ENCODE measurements around the gene RAD18.

Gene RAD18

GRCh38 chr3:8857720-8858367 lies 105.4 kb downstream of the RAD18 start:
- no peak for DNase-seq

- DNase-seq: no peak
Observed at GRCh38 chr3:8856721-8857120, 106.6 kb downstream of the RAD18 start.

- DNase-seq: no peak
Observed at GRCh38 chr3:8856071-8856470, 107.2 kb downstream of the RAD18 start.

GRCh38 chr3:8854656-8855055 lies 108.6 kb downstream of the RAD18 start:
- no peak for DNase-seq

- no peak for DNase-seq
Observed at GRCh38 chr3:8853081-8853480, 110.2 kb downstream of the RAD18 start.

- no peak for DNase-seq
Observed at GRCh38 chr3:8852511-8852910, 110.8 kb downstream of the RAD18 start.

GRCh38 chr3:8851703-8852102 lies 111.6 kb downstream of the RAD18 start:
- no peak for DNase-seq

- DNase-seq: no peak
Observed at GRCh38 chr3:8848696-8849131, 114.6 kb downstream of the RAD18 start.

- no peak for DNase-seq
Observed at GRCh38 chr3:8847317-8847716, 116.0 kb downstream of the RAD18 start.

GRCh38 chr3:8846176-8846575 lies 117.1 kb downstream of the RAD18 start:
- DNase-seq: no peak

- no peak for DNase-seq
Observed at GRCh38 chr3:8845641-8846040, 117.6 kb downstream of the RAD18 start.

- DNase-seq: no peak
Observed at GRCh38 chr3:8843347-8843746, 119.9 kb downstream of the RAD18 start.

- no peak for DNase-seq
Observed at GRCh38 chr3:8842293-8842692, 121.0 kb downstream of the RAD18 start.

- DNase-seq: no peak
Observed at GRCh38 chr3:8841472-8841871, 121.8 kb downstream of the RAD18 start.

- no peak for DNase-seq
Observed at GRCh38 chr3:8840556-8840955, 122.7 kb downstream of the RAD18 start.

- DNase-seq: no peak
Observed at GRCh38 chr3:8839607-8840325, 123.5 kb downstream of the RAD18 start.

- no peak for DNase-seq
Observed at GRCh38 chr3:8838765-8839423, 124.4 kb downstream of the RAD18 start.

GRCh38 chr3:8838234-8838633 lies 125.0 kb downstream of the RAD18 start:
- no peak for DNase-seq

- no peak for DNase-seq
Observed at GRCh38 chr3:8837162-8837561, 126.1 kb downstream of the RAD18 start.

GRCh38 chr3:8836096-8836495 lies 127.2 kb downstream of the RAD18 start:
- no peak for DNase-seq

- DNase-seq: no peak
Observed at GRCh38 chr3:8835385-8835784, 127.9 kb downstream of the RAD18 start.

- DNase-seq: no peak
Observed at GRCh38 chr3:8834974-8835373, 128.3 kb downstream of the RAD18 start.

- no peak for DNase-seq
Observed at GRCh38 chr3:8827641-8828040, 135.6 kb downstream of the RAD18 start.
